ENCODE measurements around the gene PARP3.

Gene PARP3

GRCh38 chr3:51949121-51949520 lies 7.0 kb downstream of the PARP3 start:
- FAIRE-seq, result no peak

DNA sequence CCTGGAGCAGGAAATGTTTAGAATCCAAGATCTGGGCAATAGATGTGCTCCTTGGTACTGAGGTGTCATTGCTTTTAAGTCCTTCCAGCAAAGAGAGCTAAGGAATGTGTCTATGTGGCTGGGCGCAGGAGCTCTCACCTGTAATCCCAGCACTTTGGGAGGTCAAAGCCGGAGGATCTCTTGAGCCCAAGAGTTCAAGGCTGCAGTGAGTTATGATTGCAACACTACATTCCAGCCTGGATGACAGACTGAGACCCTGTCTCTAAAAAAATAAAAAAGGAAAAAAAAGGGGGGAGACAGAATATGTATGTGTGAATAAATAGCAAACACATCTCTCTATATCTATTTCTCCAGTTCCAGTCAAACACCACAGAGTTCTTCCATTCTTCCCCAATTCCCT lies 8.7 kb downstream of the PARP3 start:
- no peak for FAIRE-seq

- FAIRE-seq, result no peak
Measured at GRCh38 chr3:51953445-51953844, 11.3 kb downstream of the PARP3 start.

- FAIRE-seq, result no peak
Measured at GRCh38 chr3:51954105-51954504, 11.9 kb downstream of the PARP3 start.

DNA sequence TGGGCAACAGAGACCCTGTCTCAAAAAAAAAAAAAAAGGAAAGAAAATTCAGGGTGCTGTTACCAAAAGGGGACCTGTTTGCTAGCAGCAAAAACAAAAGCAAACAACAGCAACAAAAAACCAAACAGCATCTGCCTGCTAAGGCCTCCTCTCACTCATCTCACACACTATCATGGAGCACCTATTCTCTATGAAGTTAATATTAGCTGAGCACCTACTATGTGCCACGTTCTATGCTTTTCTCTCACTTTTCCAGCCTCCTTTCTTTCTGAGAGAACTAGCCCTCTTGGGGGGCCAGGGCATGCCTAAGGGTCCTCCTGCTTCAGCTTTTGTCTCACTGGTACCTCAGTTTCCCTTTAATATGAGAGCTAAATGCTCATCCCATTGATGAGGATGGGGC lies 12.6 kb downstream of the PARP3 start:
- FAIRE-seq, result no peak

- FAIRE-seq, result no peak
Measured at GRCh38 chr3:51955175-51955892, 13.2 kb downstream of the PARP3 start, which contains the start of gene GPR62. GPR62 (plus strand) TSS chr3:51955381; CDS start chr3:51955653, 272 bp downstream.

DNA sequence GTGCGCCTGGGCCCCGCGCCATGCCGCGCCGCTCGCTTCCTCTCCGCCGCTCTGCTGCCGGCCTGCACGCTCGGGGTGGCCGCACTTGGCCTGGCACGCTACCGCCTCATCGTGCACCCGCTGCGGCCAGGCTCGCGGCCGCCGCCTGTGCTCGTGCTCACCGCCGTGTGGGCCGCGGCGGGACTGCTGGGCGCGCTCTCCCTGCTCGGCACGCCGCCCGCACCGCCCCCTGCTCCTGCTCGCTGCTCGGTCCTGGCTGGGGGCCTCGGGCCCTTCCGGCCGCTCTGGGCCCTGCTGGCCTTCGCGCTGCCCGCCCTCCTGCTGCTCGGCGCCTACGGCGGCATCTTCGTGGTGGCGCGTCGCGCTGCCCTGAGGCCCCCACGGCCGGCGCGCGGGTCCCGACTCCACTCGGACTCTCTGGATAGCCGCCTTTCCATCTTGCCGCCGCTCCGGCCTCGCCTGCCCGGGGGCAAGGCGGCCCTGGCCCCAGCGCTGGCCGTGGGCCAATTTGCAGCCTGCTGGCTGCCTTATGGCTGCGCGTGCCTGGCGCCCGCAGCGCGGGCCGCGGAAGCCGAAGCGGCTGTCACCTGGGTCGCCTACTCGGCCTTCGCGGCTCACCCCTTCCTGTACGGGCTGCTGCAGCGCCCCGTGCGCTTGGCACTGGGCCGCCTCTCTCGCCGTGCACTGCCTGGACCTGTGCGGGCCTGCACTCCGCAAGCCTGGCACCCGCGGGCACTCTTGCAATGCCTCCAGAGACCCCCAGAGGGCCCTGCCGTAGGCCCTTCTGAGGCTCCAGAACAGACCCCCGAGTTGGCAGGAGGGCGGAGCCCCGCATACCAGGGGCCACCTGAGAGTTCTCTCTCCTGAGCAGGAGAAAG lies 14.0 kb downstream of the PARP3 start:
- FAIRE-seq, result no peak

DNA sequence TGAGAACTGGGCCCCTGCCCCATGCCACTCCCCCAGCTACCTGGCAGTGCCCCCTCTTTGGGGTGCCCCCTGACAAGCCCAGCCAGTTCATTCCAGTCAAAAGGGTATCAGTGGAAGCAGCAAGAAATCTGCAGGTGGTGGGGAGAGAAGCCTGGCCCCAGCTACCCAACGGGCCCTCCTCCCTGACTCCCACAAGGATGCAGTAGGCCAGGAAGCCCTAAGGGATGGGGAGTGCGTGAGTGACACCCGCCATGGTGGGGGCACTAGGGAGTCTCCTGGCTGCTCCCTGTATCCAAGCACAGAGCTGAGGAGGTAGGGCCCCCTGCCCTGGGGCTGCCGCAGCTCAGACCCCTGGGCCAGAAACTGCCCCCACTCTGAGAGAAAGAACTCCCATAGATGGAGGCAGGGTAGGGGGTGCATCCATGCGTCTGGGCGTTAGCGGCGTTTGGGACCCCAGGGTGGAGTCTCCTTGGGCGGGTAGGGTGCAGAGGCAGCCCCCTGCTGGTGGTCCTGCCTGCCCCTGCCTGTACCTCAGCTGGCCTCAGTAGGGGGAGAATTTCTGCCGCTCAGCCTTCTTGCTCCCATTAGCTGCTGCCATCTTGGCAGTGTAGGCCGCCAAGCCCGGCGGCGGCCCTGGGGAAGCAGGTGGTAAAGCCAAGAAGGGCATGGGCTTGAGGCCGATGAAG lies 15.5 kb downstream of the PARP3 start:
- FAIRE-seq, result no peak

DNA sequence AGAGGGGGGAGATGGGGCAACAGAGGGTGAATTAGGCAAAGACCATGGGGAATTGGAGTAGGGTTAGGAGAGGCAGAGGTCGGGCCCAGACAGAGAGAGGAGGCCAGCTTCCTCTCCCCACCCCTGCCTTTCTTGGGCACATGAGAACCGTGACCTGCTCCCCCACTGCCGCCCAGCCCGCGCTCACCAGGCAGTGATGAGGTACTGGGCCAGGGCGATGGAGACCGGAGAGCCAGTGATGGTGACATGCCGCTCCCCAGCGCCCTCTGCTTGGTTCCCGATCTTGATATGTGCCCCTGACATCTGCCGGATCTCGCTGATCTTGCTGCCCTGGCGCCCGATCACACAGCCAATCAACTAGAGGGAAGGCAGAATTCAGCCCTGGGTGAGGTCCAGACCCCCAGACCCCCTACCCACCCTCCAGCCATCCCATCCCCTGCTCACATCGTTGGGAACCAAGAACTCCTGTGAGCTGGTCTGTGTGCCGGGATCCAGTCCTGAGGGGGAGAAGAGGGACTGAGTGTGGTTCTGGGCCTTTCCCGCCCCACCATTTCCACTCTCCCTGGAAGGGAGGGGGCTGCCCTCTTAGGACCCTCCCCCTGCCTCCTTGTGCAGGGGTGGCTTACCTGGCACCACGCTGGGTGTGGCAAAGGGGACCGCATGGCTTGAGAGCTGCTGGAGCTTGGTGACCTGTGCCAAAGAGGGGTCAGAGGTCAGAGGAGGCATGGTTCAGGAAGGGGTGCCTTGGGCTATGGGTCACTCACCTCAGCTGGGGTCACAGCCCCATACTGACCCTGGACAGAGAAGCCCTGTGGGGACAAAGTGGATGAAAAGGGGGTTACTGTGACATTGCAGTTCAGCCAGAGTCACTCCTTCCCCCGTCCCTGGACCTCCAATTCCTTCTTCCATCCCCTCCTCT lies 16.7 kb downstream of the PARP3 start:
- FAIRE-seq, result no peak

GRCh38 chr3:51959651-51960050 lies 17.5 kb downstream of the PARP3 start:
- FAIRE-seq, result no peak

DNA sequence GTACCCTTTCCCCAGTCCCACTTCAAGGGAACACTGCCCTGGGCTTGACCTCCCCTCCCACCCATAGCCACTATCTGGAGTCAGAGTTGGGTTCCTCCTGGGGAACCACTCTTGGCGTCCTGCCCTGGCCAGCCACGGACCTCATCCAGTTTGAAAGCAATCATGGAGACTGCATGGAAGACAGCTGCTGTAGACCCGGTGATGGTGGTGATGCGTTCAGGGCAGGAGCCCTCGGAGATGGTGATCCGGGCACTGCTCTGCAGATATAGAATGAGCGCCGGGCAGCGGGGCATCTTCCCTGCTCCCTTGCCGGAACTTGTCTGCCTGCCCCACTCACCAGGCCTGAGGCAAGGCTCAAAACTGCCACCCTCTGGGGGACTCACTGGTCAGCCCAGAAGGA lies 18.2 kb downstream of the PARP3 start:
- FAIRE-seq, result no peak

GRCh38 chr3:51961011-51961410 lies 18.8 kb downstream of the PARP3 start:
- FAIRE-seq, result no peak

GRCh38 chr3:51961602-51962569 lies 19.7 kb downstream of the PARP3 start:
- FAIRE-seq, result no peak

DNA sequence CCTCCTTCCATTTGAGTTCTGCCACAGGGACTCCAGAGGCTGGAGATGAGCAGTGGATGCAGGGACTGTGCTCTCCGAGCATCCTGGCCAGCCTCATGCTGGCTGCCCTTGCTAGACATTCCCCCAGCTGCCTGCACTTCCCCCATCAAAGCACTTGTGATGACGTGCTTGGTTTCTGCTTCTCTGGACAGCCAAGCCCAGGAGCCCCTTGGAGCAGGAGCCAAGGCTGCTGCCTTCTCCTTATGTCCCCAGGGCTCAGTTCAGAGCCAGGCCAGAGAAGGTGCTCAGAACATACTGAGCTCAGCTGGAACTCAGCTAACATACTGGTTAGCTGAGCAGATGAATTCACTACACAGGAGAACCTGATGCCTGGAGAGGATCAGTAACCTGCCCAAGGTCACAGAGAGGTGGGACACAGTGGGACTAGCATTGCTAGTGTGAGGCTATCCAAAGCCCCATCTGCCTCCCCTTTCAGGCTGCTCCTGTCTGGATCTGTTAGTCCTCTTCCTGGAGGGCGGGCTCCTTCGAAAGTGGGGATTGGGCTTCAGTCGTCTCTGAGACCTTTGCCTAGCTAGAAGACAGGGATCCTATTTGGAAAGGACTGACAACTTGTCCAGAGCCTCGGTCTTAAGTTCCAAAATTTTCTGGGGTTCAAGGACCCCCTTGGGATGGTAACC lies 20.8 kb downstream of the PARP3 start:
- no peak for FAIRE-seq

DNA sequence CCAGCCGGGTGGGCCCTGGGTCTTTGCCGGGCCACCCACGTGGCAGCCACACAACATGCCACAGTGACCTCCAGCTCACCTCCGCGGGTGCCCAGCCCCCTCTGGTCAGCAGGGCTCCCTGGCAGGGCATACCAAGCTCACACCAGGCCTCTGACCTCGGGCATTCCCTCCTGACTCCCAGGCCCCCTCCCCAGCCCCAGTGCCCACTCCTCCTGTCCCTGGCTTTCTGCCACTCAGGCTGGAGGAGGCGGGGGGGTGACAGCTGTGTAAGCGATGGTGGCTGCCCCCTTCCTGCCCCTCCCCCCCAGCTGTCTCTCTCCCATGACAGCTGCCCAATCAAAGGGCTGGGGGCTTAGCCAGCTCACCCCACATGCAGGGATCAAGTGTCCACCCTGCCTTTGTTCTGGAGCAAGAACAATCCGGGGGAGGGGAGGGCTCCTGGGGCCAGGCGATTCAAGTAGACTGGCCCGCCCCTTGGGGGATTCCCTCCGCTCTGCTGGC lies 21.8 kb downstream of the PARP3 start:
- FAIRE-seq, result no peak

DNA sequence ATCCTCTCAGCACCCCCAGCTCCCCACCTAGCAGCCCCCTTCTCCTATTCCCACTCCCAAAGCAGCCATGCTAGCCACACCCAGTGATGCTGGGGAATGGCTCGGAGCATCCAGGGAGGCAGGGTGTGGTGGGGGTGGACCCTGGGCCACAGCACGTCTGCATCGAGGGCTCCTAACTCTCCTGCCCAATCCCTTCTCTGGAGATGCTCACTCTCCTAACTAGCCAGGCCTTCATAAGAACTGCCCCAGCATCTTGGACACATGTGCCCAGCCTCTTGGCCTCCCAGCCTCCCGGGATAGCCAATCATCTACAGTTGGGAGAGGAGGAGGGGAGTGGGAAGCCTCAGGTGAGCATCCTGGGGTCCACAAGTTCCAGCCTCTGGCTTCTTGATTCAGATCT lies 22.4 kb downstream of the PARP3 start:
- no peak for FAIRE-seq

DNA sequence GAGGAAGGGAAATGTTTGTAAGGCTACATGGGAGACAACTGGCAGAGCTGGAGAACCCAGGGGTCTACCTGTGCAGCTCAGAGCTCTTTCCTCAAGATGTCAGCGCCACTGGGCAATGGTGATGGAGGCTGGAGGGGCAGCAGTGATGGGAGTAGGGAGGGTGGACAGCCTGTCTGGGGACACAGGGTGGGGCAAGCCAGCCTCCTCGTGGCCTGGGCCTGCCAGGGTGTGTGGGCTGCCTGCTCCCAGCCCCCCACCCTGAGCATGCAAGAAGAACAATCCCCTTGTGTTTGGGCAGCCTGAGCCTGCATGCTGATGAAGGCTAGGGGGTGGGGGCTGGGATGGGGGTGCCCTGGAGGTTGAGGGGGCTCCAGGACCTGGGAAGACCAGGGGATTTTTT lies 23.9 kb downstream of the PARP3 start:
- no peak for FAIRE-seq

- no peak for FAIRE-seq
Measured at GRCh38 chr3:51966486-51966885, 24.3 kb downstream of the PARP3 start.

DNA sequence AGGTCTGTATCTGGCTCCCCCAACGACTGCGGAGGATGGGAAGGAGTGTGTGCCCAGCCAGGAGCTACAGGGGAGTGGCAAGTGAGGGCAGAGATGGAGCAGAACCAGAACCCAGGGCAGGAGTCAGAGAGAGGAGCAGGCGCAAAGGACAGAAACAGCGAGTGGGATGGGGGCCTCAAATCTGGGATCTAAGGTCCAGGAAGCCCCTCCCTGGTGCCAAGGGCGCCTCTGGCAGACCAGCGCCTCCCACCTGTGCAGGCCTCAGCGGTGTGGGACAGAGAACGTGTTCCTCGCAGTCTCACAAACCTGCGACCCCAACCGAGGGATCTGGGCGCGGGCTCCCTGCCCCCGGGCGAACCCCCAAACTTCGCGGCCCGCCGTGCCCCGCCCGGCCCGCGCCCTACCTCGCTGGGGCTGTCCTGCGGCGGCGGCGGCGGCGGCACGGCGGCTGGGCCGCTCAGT lies 24.8 kb downstream of the PARP3 start:
- FAIRE-seq, result no peak
